HG02973 (cell line): ENCODE measurements around the gene NSUN3.

Source experiments
- ATAC-seq: cut with Tn5 transposase; IDR thresholded peaks from one replicate; pipeline ENCODE4 v1.9.1; 2021; ENCODE audit warnings: moderate library complexity; ENCODE audit not compliant: unreplicated experiment

NSUN3 gene

DNA sequence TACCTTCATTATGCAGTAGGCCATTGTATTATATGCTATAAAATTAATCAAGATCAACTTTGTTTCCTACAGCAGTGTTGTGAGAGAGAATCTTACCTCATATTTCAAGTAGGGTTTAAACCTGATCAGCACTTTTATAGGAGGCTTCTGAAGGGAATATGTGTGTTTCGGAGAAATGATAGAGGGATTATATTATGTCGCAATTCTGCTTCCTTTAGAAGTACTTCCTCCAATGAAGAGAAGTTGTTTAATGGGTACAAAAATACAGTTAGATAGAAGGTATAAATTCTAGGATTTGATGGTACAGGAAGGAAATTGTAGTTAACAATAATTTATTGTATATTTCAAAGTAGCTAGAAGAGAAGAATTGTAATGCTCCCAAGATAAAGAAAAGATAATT lies 54.9 kb downstream of the NSUN3 start:
- ATAC-seq, result no peak

DNA sequence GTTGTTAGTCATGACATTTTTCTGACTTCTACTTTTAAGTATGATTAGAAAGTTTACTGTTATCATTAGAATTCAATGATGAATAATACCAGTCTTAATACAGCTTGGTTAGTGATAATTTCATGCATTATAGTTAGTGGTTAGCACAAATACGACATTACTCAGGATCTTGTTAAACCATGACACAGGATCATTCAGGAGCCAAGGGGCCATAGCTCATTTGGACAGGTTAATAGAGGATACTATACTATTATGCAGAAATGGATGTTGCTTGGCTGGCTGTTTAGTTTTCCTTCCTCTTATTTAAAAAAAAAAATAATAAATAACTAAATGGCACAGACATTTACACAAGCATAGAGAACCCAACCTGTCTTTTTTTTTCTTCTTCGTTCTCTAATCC lies 55.5 kb downstream of the NSUN3 start:
- ATAC-seq, result no peak

DNA sequence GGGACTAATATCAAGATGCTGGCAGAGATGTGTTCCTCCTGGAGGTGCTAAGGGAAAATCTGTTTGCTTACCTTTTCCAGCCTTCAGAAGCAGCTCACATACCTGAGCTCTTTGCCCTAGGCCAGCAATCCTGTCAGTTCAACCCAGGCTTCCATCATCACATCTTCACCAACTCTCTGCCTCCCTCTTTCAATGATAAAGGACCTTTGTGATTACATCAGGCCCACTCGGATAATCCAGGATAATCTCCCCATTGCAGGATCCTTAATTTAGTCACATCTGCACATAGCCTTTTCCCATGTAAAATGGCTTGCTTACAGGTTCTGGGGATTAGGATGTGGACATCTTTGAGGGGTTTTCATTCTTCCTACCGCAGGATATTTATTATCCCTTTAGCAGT lies 58.3 kb downstream of the NSUN3 start:
- no peak for ATAC-seq

DNA sequence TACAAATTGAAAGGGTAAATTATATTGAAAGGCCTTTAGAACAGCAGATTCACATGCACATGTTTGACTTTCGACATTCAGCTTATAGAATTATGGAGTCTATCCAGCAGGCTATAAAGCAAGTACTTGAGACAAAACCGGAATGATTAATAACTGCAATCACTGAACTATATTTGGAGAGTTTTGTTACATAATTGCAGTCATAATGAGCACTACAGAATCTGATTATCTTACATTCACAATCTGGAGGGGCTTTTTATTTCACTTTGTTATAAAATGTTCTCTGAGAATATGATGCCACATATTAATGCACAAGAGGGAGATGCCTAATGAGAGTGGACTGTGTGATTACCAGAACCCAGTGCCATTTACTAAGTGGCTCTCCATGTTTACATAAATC lies 64.3 kb downstream of the NSUN3 start:
- no peak for ATAC-seq

DNA sequence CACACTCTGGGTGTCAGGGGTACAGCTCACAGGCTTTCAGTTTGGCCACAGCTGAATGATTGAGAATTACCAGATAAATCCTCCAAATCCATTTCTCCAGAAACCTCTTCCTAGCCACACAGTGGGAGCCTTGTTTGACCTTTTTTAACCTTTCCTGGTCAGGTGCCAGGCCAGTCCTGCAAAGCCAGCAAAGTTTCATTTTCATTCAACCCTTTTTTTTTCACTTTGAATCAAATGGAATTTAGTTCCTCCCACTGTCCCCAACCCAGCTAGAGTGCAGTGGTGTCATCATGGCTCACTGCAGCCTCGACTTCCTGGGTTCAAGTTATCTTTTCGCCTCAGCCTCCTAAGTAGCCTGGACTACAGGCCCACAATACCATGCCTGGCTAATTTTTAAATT lies 67.8 kb downstream of the NSUN3 start:
- ATAC-seq, result no peak

DNA sequence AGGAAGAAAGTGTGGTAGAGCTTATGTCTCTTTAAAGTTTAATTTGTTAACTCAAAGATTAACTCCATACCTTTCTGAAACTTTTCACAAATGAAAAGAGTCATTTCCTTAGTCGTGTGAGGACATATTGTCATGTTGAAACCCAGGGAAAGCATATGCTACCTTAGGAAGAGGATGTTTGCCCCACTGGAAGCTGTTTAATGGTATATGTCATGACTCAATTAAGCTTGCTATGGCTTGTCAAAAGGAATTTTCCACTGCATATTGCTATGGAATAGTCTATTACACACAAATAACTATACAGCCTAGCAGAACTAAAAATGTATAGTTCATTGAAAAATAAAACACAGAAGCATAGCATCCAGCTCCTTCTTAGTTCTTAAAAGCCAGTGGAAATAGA lies 69.9 kb downstream of the NSUN3 start:
- ATAC-seq, result no peak

DNA sequence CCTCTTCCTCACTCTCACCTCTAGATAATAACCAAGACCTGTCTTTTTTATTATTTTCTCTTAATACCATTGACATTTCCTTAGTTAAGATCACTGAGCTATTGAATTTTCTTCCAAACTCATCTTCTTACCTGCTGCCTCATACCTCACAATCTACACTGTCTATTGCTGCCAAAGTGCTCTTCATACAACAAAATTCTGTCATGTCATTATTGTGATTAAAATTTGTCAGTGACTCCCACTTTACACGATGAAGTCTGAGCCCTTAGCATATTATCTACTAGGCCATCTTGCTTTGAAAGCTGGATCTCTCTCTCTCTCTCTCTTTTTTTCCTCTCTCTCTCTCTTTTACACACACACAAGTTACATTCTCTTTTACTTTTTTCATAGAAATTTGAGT lies 73.3 kb downstream of the NSUN3 start:
- no peak for ATAC-seq

DNA sequence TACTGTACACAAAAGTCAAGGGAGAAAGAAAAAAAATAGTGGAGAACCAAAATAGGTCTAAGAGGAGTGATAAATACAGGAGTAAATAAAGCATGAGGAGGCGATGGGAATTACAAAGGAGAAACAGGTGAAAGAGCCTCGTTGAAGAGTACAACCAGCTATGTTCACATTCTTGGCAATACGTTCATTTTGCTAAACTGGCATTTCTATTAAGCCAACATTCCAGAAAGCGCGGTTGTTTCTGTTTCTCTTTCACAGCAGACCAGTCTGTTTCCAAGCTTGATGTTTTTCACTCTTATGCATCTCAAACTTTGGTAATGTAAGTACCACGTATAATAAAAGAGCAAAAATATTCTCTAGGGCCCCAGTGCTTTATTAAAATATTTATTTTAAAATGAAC lies 74.5 kb downstream of the NSUN3 start:
- ATAC-seq, result no peak

DNA sequence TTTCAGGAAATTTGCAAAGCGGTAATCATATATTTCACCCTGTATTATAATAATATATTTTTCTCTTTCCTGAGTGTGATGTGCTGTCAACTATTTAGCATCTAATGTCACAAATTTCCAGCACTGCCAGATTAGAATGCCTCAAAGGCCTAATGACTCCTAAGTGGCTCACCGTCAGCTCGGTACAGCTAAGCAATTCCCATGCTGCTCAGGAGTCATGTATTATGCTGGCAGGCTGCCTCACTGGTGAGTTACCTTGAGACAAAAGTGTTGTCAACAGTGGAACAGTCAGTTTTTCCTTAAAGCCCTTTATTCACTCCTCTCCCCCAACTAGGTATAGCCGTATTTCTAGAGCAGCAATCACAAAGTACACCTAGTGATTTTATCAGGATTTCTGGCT lies 83.6 kb downstream of the NSUN3 start:
- no peak for ATAC-seq

DNA sequence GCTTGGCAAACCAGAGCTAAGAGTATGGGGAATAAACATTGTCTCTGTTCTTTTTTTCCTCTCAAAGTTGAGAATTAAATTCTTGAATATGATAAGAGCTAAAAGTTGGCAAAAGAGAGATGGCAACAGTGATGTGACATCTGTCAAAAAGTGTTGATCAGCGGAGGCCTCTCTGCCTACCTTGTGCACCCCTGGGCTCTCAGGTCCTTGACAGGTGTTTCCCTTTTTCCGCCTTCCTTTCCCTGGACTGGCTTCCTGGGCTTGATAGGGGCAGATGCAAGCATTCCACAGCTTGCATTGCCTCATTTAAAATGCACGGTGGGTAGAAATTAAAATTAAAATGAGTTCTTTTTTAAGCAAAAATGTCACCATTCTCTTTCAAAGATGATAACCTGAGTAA lies 84.2 kb downstream of the NSUN3 start:
- ATAC-seq, result no peak

DNA sequence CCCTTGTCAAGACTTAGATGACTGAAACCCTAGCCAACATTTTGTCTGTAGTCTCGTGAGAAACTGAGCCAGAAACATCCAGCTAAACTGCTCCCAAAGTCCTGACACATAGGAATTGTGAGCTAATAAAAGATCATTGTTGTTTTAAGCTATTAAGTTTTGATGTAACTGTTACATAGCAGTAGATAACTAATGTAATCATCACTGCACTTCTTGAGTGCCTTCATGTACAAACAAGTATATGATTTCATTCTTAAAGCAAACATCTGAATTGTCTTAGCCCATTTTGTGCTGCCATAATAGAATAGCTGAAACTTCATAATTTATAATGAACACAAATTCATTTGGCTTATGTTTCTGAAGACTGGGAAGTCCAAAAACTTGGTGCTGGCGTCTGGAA lies 87.3 kb downstream of the NSUN3 start:
- no peak for ATAC-seq

DNA sequence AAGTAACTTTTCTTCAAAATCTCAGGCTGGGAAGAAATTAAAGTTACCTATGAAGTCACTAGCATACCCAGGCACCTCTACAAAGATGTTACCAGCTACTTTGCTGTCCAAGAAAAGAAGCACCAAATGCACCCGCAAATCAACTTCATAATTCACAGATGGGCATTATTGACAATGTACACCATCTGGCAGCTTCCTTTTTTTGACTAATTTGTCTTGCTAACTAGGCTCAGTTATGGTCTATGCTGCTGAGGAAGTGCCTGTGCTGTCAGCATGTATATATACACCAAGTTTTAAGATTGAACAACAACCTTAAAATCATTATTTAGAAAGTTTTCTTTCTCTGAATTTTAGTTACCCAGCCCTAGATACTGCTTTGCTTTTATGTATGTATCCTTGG lies 93.8 kb downstream of the NSUN3 start:
- no peak for ATAC-seq

DNA sequence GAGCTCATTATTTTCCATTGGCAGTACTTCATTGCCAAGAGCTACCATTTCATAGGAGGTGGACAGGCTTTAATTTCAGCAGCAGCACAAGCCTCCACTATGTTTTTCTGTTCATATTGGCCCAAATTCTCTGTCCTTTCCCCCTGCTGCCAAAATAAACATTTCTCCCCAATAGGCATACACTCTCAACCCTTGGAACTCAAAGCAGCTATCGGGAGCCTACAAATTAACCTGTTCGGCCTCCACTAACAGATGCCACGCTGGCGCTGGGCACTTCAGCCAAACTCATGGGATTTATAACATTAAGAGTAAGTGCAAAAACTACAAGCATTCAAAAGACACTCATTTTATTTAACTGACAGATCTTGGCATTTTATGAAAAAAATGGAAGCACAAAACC lies 95.7 kb downstream of the NSUN3 start:
- ATAC-seq, result no peak

DNA sequence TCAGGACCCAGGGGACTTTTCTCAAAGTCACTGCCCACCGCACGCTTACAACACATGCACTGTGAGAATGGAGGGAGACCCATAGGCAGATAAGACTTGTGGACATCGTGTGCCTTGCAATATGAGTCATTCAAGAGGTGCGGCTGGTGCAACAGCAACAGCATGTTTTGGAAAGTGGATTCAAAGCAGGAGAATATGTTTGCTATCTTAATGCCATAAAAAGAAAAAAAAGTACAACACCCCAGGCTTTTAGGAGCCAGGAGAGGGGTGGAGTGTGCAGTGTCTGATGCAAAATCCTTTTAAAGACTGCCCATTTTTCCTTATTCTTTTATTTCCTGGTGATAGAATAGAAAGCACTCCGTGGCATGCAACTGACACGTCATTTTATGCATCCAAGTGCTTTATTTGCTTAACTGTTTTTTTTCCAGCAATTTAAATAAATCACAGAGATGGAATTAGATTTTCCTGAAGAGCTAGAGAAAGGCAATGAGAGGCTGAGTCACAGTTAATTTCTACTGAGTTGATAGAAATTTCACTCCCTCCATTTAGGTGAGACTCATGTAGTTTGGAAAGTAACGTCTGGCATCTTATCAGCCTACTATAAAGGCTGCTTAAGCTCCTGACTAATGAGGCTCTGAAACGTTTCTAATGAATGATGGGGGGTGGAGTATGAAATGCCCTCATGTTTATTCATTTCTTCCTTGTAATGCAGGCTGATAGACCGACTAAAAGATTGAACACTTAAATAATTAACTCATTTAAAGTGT lies 96.4 kb downstream of the NSUN3 start:
- no peak for ATAC-seq

DNA sequence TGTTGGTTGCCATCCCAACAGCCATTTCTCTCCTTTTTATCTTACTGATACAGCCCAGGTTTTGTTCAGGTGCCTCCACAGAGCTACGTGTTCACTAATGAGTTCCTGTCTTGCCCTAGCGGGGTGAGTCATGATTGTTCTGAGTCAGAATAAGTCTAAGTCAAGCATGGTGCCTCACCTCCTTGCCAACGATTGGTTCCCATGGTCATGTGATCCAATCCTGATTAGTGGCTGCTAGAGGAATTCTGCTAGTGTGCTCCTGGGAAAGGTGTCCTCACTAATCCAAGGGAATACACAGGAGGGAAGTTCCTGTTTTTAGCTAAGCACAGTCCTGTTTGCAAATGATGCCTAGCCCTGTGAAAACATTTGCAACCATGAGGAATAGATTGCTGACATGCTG lies 99.8 kb downstream of the NSUN3 start:
- ATAC-seq, result no peak

DNA sequence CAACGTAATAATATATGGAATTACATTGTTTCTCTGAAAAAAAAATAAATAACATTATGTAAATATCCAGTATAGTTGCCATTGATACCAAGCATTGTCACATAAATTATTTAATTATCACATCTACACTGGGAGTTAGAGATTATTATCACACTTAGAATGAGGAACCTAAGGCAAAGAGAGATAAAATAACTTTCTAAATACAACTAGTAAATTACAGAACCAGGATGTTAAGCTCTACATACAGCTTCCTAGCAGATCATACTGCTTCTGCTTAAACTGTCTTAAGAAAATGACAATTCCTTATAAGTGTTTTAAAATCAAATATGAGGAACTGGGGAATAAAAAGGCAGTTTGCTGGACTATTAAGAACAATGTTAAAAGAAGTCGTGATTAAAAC lies 104.5 kb downstream of the NSUN3 start:
- no peak for ATAC-seq

DNA sequence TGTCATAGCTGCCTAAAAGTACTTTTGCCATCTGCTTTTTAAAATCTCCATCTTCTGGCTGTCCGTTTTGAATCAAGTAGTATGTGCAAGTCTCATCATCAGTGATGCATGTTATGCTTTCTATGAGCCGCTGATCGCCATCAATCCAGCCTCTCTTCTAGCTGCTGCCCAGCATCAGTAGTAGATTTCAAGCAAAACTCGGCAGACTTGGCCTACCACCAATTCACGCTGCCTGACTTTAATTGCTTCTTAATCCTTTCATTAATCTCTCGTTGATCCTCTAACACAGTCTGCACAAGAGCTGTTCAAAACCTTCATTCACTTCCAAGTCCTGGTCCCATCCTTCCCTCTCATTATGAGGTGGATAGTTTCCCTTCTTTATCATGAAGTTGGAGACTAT lies 104.9 kb downstream of the NSUN3 start:
- ATAC-seq, result no peak

DNA sequence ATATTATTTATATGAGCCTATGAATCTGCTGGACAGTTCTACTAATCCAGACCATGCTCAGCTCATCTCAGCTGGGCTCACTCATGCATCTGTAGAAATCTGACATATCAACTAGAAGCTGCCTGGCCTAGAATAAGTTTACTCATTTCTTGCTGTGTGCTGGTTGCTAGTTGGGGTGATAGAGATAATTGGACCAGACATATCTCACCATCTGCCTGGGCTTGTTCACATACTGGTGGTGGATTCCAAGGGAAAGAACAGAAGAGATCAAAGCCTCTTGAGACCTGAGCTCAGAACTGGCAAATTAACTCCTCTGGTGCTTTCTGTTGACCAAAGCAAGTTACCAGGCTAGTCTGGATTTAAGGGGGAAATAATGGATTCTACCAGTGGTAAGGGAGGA lies 109.1 kb downstream of the NSUN3 start:
- no peak for ATAC-seq

DNA sequence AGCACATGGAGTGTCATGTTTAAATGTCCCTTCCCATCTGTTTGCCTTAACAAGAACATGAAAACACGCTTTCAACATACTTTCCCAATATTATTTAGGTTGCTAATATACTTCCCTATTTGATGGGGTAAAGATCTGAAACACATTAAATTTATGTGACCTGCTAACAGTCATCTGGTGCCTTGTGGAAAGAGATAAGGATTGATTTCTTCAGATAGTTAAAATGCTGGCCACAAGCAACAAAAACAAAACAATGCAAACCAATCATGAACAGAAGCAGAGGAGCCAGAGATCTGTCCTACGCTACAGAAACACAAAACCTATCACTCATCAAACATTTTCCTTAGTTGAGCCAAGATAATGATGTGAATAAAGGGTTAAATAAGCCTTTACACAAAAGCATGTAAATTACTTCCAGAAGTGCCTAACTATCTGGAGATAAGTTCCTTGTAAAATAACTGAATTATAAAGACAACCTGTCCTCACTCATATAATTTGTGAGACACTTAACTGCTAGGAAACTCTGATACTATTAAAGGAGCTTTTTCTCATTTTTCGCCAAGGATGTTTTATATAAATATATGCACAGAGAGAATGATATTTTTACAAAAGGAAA lies 109.9 kb downstream of the NSUN3 start:
- ATAC-seq, result no peak

DNA sequence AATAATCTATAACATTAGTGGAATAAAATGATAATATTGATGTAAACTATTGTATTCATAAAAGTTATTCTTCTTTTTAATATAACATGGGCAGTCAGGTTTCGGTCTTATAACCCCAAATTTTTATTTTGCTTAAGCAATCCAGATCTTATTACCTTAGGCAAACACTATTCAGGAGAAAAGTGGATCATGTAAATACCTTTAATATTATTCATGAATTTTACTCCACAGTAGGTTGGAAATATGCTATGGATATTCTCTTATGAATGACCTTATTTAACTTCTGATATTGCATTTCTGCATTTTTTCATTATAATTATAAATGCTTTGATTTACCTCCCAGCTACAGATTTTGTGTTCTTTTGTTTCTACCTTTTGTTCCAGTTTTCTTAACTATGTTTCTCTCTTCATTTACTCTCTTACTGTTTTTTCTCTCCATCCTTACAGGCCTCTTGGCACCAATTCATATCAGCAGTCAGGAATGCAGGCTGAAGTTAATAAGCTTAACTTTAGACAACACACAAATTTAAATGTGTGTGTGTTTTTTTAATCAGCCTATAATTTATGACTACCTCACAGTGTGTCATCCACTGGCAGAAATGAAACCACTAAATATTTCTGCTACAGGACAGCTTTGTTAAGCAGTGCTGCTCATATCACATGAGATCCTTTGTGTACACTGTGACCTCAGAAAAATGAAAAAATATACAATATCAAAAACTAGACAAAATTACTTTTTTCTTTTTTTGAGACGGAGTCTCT lies 111.0 kb downstream of the NSUN3 start:
- no peak for ATAC-seq

DNA sequence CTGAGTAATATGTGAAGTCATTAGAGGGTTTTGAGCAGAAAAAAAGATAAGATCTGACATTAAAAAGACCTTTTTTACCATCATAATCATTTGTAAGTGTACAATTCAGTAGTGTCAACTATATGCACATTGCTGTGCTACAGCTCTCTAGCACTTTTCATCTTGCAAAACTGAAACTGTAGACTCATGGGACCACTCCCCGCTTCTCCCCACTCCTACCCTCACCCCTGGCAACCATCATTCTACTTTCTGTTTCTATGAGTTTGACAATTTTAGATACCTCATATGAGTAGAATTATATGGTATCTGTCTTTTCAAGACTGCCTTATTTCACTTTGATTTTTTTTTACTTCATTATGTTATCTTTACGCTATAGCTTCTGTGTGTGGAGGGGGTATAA lies 112.8 kb downstream of the NSUN3 start:
- ATAC-seq, result no peak
